GM21526 (cell line): Measurements from ENCODE around the gene AMOTL2.
A peak's percentile ranks its signal among the peaks of the same experiment; 100 is the strongest.

ENCODE experiments used
- ATAC-seq: cut with Tn5 transposase; IDR thresholded peaks from one replicate; pipeline ENCODE4 v1.9.1; 2021; ENCODE audit warnings: moderate library complexity; ENCODE audit not compliant: unreplicated experiment, low FRiP score

Gene AMOTL2

GRCh38 chr3:134322286-134322685 lies 52.0 kb downstream of the AMOTL2 start:
- ATAC-seq: no peak

GRCh38 chr3:134320749-134321148 lies 53.5 kb downstream of the AMOTL2 start:
- no peak for ATAC-seq

- ATAC-seq: no peak
These were observed 54.3 kb downstream of the AMOTL2 start for GRCh38 chr3:134319931-134320330.

- no peak for ATAC-seq
These were observed 56.1 kb downstream of the AMOTL2 start for GRCh38 chr3:134318166-134318565.

GRCh38 chr3:134317106-134317947 lies 56.9 kb downstream of the AMOTL2 start:
- no peak for ATAC-seq

- ATAC-seq: no peak
These were observed 58.8 kb downstream of the AMOTL2 start for GRCh38 chr3:134315286-134316106.

- ATAC-seq: no peak
These were observed 59.5 kb downstream of the AMOTL2 start for GRCh38 chr3:134314588-134315285.

- no peak for ATAC-seq
These were observed 60.2 kb downstream of the AMOTL2 start for GRCh38 chr3:134313847-134314587.

GRCh38 chr3:134312873-134313846 lies 61.1 kb downstream of the AMOTL2 start:
- ATAC-seq: no peak

GRCh38 chr3:134312072-134312872 lies 62.0 kb downstream of the AMOTL2 start:
- ATAC-seq: no peak

- no peak for ATAC-seq
These were observed 62.6 kb downstream of the AMOTL2 start for GRCh38 chr3:134311693-134312071.

- ATAC-seq: no peak
These were observed 63.0 kb downstream of the AMOTL2 start for GRCh38 chr3:134311265-134311664.

GRCh38 chr3:134309987-134310700 lies 64.1 kb downstream of the AMOTL2 start:
- no peak for ATAC-seq

- peak; percentile 70 for ATAC-seq
These were observed 65.8 kb downstream of the AMOTL2 start for GRCh38 chr3:134308350-134308891.

GRCh38 chr3:134307425-134307824 lies 66.8 kb downstream of the AMOTL2 start:
- ATAC-seq: no peak

- ATAC-seq: no peak
These were observed 67.9 kb downstream of the AMOTL2 start for GRCh38 chr3:134306320-134306719.
